Activated CD4-positive, alpha-beta T cell treated with anti-CD3 and anti-CD28 coated beads, Interleukin-2, amount 10 ng/mL, durations not matched to agents 24 days and 14 days (primary cell): ENCODE data around the gene HABP2. TPM values are rescaled to one million over a fixed set of nuclear protein-coding genes. Genes with fewer than 3 reads are reported as not detected.

ENCODE experiments used
- DNase-seq: peaks from one replicate; pipeline ENCODE4 v3.0.0; 2022
- H3K27ac Mint-ChIP-seq: one replicate; pipeline ENCODE4 v1.8.0; 2022; ENCODE audit warnings: mild to moderate bottlenecking, mixed read lengths
- H3K27me3 Mint-ChIP-seq: one replicate; pipeline ENCODE4 v1.8.0; 2022; ENCODE audit warnings: mixed read lengths
- H3K36me3 Mint-ChIP-seq: one replicate; pipeline ENCODE4 v1.8.0; 2022; ENCODE audit warnings: low read depth, mild to moderate bottlenecking, mixed read lengths
- H3K4me1 Mint-ChIP-seq: one replicate; pipeline ENCODE4 v1.8.0; 2021; ENCODE audit warnings: mixed read lengths
- H3K4me3 Mint-ChIP-seq: one replicate; pipeline ENCODE4 v1.8.0; 2022; ENCODE audit warnings: mild to moderate bottlenecking, moderate library complexity, mixed read lengths
- H3K9me3 Mint-ChIP-seq: one replicate; pipeline ENCODE4 v1.8.0; 2021; ENCODE audit warnings: mixed read lengths
- intact Hi-C: fragments of 100-400 bp; cut with micrococcal nuclease; formaldehyde crosslinking; loops from one replicate; pipeline ENCODE4 v1.15.1; 2023
- total RNA-seq: library from RNA; stranded (reverse); gene quantifications from 2 replicates; pipeline ENCODE4 v1.2.3, GENCODE V29; 2022

Gene HABP2
- total RNA-seq, 1 donor from 2014 or later, result not detected

DNA sequence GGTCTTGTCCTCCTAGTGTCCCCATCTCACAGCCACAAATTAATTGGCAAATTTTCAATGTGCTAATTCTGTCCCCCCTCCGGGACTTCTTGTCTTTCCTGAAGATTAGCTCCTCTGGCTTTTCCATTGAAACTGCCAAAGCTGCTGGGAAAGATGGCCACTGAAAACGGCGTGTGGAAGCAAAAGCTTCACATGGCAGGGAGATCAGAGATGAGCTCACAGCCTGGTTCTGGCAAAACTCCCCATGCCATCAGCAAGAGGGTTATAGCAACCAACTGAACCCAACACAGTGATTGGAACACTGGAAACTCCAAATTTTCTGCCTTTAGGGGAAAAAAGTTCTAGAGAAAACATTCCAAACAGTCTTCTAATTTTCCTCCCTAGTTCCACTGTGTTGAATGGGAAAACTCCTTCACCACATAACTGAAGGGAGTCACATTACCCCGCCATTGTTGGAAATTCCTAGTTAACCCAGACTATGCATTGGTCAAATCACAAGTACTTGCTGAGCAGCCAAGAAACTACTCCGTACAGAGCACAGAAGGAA is 74.0 kb downstream of the HABP2 start:
- DNase-seq, result no peak
- intact Hi-C loops, result no loop called here
- H3K27ac Mint-ChIP-seq, result no peak overlapping the region
- H3K36me3 Mint-ChIP-seq, result no peaks in the 10 kb centered on the region
- H3K4me1 Mint-ChIP-seq, result no peaks in the 10 kb centered on the region
- H3K4me3 Mint-ChIP-seq, result no peak overlapping the region
- peaks cover 8% of the 10 kb centered on the region for H3K27me3 Mint-ChIP-seq
- peaks cover 4% of the 10 kb centered on the region for H3K9me3 Mint-ChIP-seq

DNA sequence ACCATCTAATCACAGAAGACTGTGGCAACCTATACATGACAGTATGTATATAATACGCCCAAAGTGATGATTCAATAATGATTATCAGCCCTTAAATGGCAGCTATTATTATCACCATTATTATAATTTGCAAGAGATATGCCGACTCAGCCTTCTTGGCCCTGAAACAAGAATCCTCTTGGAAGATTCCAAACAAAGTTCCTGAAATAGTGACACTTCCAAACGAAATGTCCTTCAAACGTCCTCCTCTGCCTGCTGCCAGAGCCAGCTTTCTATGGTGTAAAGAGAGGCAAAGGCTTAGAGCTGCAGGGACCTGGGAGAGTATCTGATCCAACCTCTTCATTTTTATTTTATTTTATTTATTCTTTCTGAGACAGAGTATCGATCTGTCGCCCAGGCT is 75.0 kb downstream of the HABP2 start:
- Mint-ChIP-seq H3K4me1 (no peaks in the 10 kb centered on the region), H3K27me3 (peaks cover 9% of the 10 kb centered on the region), H3K36me3 (no peaks in the 10 kb centered on the region), H3K9me3 (peaks cover 4% of the 10 kb centered on the region), H3K27ac (no peak overlapping the region), H3K4me3 (no peak overlapping the region)
- intact Hi-C loops, result no loop called here
- DNase-seq, result no peak

DNA sequence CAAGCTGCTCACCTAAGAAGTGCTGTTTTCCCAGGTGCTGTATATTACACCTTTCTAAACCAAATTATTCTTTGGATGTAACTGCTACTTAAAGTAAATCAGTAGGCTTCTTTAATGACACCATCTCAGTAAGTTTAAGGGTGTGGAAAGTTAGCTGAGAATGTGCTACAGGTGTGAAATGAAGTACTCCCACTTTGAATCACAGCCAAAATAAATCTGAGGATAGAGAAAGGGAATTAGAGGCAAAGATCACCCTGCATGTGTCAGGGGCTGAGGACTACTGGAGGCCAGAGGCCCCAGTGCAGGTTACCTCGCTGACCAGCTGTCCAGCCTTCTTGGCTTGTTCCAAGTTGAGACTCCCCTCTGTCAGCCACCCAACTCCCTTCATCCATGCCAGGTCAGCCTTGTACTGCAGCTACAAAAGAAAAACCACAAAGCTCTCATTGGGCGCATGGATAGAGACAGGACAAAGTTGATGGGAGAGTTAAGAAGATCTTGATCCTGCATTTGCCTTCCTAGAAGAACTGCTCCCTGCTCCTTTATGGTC is 75.8 kb downstream of the HABP2 start:
- intact Hi-C loops, result no loop called here
- Mint-ChIP-seq H3K9me3 (peaks cover 4% of the 10 kb centered on the region), H3K36me3 (no peaks in the 10 kb centered on the region), H3K27ac (no peak overlapping the region), H3K4me3 (no peak overlapping the region), H3K4me1 (no peaks in the 10 kb centered on the region), H3K27me3 (peaks cover 9% of the 10 kb centered on the region)
- no peak for DNase-seq

DNA sequence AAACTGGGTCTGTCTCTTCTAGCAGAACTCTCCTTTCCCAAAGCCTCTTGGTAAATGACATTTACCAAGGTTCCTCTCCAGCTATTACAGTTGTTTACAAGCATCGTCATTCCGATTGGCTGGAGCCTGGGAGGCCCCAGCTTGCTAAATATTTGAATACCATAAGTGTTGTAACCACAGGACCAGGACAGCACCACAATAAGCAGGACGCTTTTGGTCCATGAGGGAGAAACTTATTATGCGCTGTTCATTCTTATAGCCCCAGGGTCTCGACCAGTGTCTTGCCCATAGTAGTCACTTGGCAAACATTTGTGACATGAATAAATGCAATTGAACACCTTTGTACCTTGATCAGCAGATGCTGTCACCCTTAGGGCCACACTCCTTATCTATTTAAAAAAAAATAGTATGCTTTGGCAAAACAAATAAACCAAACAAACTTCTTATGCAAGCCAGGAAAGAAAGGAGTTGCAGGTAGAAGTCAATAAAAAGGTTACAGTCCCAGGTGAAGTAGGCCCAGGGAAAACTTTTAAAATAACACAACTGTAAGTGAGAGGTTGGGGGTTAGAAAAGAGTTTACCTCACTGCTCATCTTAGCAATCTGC is 78.2 kb downstream of the HABP2 start:
- H3K27me3 Mint-ChIP-seq, result peaks cover 9% of the 10 kb centered on the region
- H3K4me3 Mint-ChIP-seq, result no peak overlapping the region
- no peaks in the 10 kb centered on the region for H3K36me3 Mint-ChIP-seq
- no peak overlapping the region for H3K27ac Mint-ChIP-seq
- H3K9me3 Mint-ChIP-seq, result peaks cover 4% of the 10 kb centered on the region
- no peaks in the 10 kb centered on the region for H3K4me1 Mint-ChIP-seq
- no peak for DNase-seq
- intact Hi-C loops, result no loop called here

DNA sequence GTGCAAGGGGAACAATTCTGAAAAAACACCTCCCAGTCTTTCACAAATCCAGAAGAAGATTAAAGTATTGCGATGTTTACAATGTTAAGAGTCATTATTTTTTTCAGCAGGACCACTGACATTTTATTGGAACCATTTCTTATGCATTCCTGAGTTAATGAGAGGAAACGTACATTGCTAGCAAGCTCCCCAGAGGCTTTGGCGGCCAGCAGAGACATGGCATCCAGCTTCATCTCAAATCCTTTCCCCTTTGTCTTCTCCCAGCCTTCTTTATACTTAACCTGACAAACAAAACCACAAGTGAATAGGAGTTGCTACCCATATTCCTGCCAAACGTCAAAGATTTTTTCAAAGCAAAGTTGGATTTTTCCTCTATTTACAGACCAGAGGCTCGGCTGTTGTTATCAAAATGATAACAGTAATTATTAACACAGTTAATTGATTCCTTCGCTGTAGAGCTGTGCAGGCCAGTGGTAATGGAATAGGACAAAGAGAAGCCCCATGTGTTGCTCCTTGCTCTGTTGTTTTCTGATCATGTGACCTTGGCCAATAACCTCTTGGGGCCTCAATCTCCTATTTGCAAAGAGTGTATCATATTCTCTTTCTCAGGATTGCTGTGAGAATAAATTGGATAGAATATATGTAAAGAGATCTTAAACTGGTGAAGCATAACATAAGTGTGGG is 79.0 kb downstream of the HABP2 start:
- H3K27me3 Mint-ChIP-seq, result peaks cover 7% of the 10 kb centered on the region
- no peak for DNase-seq
- no peak overlapping the region for H3K4me3 Mint-ChIP-seq
- no peaks in the 10 kb centered on the region for H3K36me3 Mint-ChIP-seq
- H3K4me1 Mint-ChIP-seq, result no peaks in the 10 kb centered on the region
- H3K27ac Mint-ChIP-seq, result no peak overlapping the region
- intact Hi-C loops, result no loop called here
- peaks cover 4% of the 10 kb centered on the region for H3K9me3 Mint-ChIP-seq

Other genes with a start within 250 kb of the HABP2 start
- not detected in 2 replicates for gene NRAP, start 111.0 kb downstream of the HABP2 start, total RNA-seq
- 15.6 and 16.3 TPM in 2 replicates for gene CASP7, start 126.9 kb downstream of the HABP2 start, total RNA-seq
- not detected in 2 replicates for gene PLEKHS1, start 198.6 kb downstream of the HABP2 start, total RNA-seq